NCI-H345 treated with DMSO at 0.1 percent for 48 hours (cell line): Measurements from ENCODE around the gene GPATCH1.
"Not testable (repeated sequence)": the region's sequence is repeated elsewhere in the genome, so short reads cannot be mapped to it uniquely, and the experiment has no call there.

Experiments used
- DNase-seq: peaks from one replicate; lab custom pipeline; 2025; ENCODE audit not compliant: unreplicated experiment; lab: John Stamatoyannopoulos, UW

GPATCH1 gene

GRCh38 chr19:33080761-33081681, at the start of gene GPATCH1:
GPATCH1 (plus strand) TSS chr19:33081181; CDS start chr19:33081194, 13 bp downstream.
- peak; percentile 91 for DNase-seq

DNA sequence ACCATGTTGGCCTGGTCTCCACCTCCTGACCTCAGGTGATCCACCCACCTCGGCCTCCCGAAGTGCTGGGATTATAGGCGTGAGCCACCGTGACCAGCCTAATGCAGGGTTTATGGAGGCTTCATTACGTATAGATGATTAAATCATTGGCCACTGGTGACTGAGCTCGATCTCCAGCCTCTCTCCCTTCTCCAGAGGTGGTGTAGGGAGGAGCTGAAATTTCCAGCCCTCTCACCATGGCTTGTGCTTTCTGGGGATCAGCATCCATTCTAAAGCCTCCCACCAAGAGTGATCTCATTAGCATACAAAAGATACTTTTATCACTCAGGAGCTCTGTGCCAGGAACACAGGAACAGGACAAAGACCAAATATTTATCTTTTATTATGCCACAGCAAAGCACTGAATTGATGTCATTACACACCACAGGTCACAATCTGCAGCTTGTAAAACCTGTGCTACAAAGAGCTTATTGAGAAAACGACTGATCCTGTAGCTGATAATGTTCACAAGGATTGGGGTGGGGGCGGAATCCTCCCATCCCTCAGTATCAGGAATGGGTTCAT, 48.7 kb upstream of the GPATCH1 start:
- DNase-seq: peak; percentile 62

DNA sequence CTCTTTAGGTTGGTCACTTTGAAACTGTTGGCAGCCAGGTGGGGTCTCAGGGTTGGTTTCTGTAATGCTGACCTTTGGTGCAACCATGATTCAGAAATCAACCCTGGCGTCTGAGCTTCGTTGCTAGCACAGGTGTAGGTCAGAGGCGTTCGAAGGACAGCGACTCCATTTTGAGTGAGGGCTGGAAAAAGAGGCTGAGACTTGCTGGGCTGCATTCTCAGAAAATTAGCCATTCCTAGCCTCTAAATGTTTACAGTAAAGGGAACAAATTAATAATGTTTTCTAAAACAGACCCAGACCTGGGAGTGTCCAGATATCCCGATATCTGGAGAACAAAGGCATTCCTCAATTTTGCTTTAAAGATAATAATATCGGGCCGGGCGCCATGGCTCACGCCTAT, 45.5 kb upstream of the GPATCH1 start:
- no peak for DNase-seq

GRCh38 chr19:33036370-33037167, 44.4 kb upstream of the GPATCH1 start:
- not testable (repeated sequence) for DNase-seq

GRCh38 chr19:33037168-33038025, 43.6 kb upstream of the GPATCH1 start:
- DNase-seq: not testable (repeated sequence)

- DNase-seq: no peak
These were observed 41.8 kb upstream of the GPATCH1 start for GRCh38 chr19:33039108-33039599.

DNA sequence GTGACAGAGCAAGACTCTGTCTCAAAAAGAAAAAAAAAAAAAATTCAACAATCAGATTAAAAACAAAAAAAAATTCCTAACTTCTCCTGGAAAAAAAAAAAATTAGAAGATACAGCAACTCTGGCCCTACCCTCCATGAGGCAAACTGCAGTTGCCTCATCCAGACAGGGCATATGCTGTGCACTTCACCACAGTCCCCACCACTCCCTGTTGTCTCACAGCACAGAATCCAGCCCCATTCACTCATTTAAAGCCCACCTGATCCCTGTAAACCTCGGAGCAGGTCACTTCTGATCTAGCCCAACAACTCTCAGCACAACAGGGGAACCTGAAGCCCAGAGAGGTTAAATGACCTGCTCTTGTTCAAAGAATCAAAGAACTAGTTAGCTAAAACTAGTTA, 41.2 kb upstream of the GPATCH1 start:
- DNase-seq: no peak

DNA sequence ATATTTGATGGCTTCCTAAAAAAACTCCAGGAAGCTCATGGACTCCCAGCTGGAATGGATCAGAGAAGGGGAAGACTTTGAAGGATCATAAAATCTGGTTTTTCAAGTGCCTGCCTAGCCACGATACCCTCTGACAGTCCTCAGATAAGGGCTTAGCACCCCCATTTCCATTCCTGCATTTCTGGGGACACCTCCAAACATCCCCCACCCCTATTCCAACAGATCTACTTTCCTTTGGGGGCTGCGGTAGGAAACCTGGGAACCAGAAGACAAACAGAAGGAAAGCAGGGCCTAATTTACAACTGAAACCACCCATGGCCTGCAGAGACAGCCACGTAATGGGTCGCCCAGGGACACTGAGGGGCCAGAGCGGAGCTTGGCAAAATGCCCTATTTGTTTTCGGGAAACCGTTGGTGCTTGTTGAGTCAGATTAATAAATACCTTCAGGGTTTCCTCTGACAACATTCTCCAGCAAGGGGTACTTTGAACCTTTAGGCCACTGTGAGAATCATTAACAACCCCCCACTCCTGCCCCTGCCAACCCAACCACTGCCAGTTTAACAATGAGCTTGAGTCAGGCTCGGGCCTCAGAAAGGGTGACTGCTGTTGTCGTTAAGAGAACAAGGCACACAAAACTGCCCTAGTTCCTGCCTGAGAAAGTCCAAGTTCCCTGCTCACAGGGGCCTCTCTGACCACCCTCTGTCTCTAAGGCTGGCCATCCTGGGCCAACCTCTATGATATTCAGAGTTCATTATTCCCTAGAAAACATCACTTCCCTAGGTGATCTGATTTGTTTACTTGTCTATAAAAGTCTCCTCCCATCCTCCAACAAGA, 39.8 kb upstream of the GPATCH1 start:
- no peak for DNase-seq

GRCh38 chr19:33041828-33042160, 39.2 kb upstream of the GPATCH1 start:
- DNase-seq: not testable (repeated sequence)

- no peak for DNase-seq
These were observed 33.6 kb upstream of the GPATCH1 start for GRCh38 chr19:33047422-33047821.

GRCh38 chr19:33048806-33049676, 31.9 kb upstream of the GPATCH1 start:
- DNase-seq: no peak

- DNase-seq: no peak
These were observed 30.9 kb upstream of the GPATCH1 start for GRCh38 chr19:33050110-33050509.

DNA sequence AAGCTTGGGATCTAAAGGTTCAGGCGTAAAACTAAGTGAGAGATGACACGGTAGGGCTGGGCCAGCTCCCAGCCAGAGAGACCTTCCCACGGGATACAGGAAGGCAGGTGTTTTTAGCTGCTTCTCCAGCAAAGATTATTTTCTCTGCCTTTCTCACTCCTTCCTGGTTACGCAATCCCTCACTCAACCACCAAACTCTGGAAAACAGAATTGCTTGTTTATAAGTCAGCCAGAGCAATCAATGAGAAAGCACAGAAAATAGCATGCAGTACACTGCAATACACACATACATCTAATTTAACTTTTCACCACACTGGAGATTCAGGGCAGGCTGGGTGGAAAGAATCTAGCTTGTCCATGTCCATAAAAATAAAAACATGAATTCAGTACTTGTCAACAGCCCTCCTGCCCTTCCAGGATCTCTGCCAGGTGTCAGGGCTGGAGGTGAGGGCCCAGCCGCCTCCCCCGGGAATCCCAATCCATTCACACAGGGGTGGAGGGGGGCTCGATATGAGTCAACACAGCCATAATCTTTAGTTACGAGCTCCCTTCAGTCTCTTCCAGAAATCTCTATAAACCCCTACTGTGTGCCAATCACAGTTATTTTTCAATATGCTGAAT, 28.5 kb upstream of the GPATCH1 start:
- no peak for DNase-seq

- DNase-seq: no peak
These were observed 26.4 kb upstream of the GPATCH1 start for GRCh38 chr19:33054623-33055022.

- DNase-seq: no peak
These were observed 25.3 kb upstream of the GPATCH1 start for GRCh38 chr19:33055718-33056117.

DNA sequence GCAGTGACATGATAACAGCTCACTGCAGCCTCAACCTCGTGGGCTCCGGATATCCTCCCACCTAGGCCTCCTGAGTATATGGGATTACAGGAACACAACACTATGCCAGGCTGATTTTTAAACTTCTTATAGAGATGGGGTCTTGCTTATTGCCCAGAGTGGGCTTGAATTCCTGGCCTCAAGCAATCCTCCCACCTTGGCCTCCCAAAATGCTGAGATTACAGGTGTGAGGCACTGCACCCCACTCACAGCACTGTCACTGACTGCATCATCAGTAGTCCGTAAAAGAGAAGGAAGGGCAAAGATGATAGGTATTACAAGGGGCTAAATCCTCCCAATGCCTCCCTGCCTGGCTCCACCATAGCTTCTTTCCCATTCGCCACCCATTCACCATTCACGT, 20.4 kb upstream of the GPATCH1 start:
- DNase-seq: no peak

DNA sequence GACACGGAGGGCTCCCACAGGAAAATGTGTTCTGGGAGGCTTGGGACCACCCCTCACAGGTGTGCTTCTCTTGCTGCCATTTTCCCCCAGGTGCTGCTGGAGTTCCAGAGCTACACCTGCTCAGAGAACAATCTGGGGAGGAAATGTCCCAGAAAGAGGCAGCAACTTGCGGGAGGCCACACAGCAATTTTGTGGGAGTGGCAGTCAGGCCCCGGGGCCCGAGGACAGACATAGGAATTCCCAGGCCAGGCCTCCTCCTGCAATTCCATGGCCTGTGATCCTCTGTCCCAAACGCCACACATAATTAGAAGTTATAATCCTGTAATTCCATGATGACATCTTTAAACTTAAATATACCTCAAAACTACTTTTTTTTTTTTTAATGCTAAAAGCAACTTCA, 18.1 kb upstream of the GPATCH1 start:
- no peak for DNase-seq

DNA sequence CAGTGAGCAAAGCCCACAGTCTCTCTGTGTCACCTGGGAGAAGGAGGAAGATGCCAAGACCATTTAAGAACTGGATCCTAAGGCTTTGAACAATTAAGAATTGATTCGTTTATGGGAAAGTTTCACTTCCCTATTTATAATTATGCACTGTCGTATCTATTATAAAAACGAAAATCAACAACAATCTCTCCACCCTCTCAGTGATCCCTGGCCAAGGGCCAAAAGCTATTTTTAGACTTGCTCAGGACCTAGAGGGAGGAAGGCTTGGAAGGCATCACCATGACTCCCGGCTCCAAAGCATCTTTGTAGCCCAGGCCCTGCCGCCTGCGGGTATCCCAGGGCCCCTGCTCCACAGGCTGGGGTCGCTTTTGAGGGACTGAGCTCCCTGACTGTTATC, 17.6 kb upstream of the GPATCH1 start:
- DNase-seq: peak; percentile 63
